SK-N-MC (cell line): Measurements from ENCODE around the gene KCNMA1.

Experiments used
- EZH2 ChIP-seq: fragments of 200-600 bp; sonication (generic); IDR thresholded peaks from one replicate; pipeline ENCODE4 v1.6.1; 2017; ENCODE audit warnings: antibody characterized with exemption
- FOXP2 ChIP-seq: optimal IDR thresholded peaks from 2 replicates; pipeline ENCODE3; 2011; ENCODE audit warnings: mild to moderate bottlenecking, moderate library complexity; ENCODE audit not compliant: insufficient read depth; ENCODE audit errors: extremely low read length, control extremely low read depth
- POLR2AphosphoS5 ChIP-seq: IDR thresholded peaks from 2 replicates; pipeline ENCODE4 v1.6.1; 2012; ENCODE audit warnings: mild to moderate bottlenecking, low read depth, low read length, borderline replicate concordance

DNA sequence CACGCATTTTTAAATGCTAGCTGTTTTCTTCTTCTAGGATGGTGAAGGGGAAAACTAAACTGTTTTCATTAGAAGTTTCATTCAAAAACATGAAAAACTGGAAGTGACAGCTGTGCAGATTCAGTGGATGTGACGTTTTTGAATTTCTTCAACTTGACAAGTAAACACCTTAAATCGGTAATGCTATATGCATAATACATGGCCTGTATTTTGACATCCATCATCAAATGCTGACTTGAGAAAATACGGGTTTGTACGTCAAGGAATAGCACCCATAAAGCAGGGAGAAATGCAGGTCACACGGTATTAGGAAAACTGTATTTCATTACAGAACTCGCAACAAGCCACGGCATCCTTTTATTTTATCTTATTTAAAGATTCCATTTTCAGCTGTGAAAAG, 720.5 kb downstream of the KCNMA1 start:
- TF ChIP-seq POLR2AphosphoS5 (no peak), FOXP2 (no peak), EZH2 (no peak)
